Measurements from ENCODE around the gene SDS.

GRCh38 chr12:113365639-113366395, 37.9 kb downstream of the SDS start:
- TF ChIP-seq CTCF (CRISPR knock-in tag; IDR thresholded peaks at IDR 0.05): no peak
- no peak for TF ChIP-seq TRIM24 (CRISPR knock-in tag; IDR thresholded peaks at IDR 0.05)
